ENCODE results near the gene HSPB9. TPM values are rescaled to one million over a fixed set of nuclear protein-coding genes. Genes with fewer than 3 reads are reported as not detected.

HSPB9 gene
- total and polyA plus RNA-seq, 9 of the 15 experiments (the other 6 are each of a cell fraction or from before 2014, with no cell fraction given): 0.04 to 0.16 (median 0.08) TPM; not detected in 3

- CTCF ChIA-PET (ENCODE audit: low intra/inter-chr PET ratio): no interaction called here
Measured at GRCh38 chr17:42131232-42131631, 8.6 kb downstream of the HSPB9 start.

More at GRCh38 chr17:42131232-42131631, 8.6 kb downstream of the HSPB9 start:
- intact Hi-C loops (cut with micrococcal nuclease): no loop called here
- TF ChIP-seq TRIM24 (IDR thresholded peaks at IDR 0.05) (0 out of 4 replicates have a peak, but pooled peaks of 1 of the 2 experiments have one; percentile 10), CBX5 (IDR thresholded peaks at IDR 0.05; ENCODE audit: borderline replicate concordance, low read depth) (no peak), MED1 (CRISPR knock-in tag; IDR thresholded peaks at IDR 0.05; ENCODE audit: borderline replicate concordance) (no peak), HDAC1 (IDR thresholded peaks at IDR 0.05) (0 out of 4 replicates have a peak, but pooled peaks of 1 of the 2 experiments have one; percentile 14), ARHGAP35 (IDR thresholded peaks at IDR 0.05; ENCODE audit: partially characterized antibody) (peak; percentile 49), POLR2B (IDR thresholded peaks at IDR 0.05; ENCODE audit: low read depth, partially characterized antibody) (peak; percentile 27), LARP7 (IDR thresholded peaks at IDR 0.05) (0 out of 2 replicates have a peak, but pooled peaks have one; percentile 34), SUPT5H (IDR thresholded peaks at IDR 0.05) (peak; percentile 42; the same call in 1 of the 2 replicates)
- TF ChIP-seq, protein P1, sequence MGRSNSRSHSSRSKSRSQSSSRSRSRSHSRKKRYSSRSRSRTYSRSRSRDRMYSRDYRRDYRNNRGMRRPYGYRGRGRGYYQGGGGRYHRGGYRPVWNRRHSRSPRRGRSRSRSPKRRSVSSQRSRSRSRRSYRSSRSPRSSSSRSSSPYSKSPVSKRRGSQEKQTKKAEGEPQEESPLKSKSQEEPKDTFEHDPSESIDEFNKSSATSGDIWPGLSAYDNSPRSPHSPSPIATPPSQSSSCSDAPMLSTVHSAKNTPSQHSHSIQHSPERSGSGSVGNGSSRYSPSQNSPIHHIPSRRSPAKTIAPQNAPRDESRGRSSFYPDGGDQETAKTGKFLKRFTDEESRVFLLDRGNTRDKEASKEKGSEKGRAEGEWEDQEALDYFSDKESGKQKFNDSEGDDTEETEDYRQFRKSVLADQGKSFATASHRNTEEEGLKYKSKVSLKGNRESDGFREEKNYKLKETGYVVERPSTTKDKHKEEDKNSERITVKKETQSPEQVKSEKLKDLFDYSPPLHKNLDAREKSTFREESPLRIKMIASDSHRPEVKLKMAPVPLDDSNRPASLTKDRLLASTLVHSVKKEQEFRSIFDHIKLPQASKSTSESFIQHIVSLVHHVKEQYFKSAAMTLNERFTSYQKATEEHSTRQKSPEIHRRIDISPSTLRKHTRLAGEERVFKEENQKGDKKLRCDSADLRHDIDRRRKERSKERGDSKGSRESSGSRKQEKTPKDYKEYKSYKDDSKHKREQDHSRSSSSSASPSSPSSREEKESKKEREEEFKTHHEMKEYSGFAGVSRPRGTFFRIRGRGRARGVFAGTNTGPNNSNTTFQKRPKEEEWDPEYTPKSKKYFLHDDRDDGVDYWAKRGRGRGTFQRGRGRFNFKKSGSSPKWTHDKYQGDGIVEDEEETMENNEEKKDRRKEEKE (IDR thresholded peaks at IDR 0.05; ENCODE audit: borderline replicate concordance in 1 of 2, control insufficient read depth in 1 of 2, low read depth in 2 of 2, low read length in 1 of 2): 0 out of 4 replicates have a peak, but pooled peaks of 1 of the 2 experiments have one; percentile 20
- peaks cover 92% of the 10 kb centered on the region for H3K36me3 ChIP-seq (ENCODE audit: control insufficient read depth, insufficient read depth, low read length)
- no peaks in the 10 kb centered on the region for H3K27me3 ChIP-seq (ENCODE audit: control insufficient read depth in 2 of 2, insufficient read depth in 2 of 2, low read length in 2 of 2)
- FAIRE-seq: peak; percentile 84
- H4K20me1 ChIP-seq (replicated peaks; ENCODE audit: control insufficient read depth, insufficient read depth, low read length): peaks cover 3% of the 10 kb centered on the region; the same call in 1 of the 2 replicates
- no TSS peak for BruUV-seq (replicated peaks)
- no peak overlapping the region for H3K27ac ChIP-seq (ENCODE audit: extremely low read depth, low read depth, low read length)
- no peak overlapping the region for H3K4me3 ChIP-seq
- peaks cover 6 to 9% of the 10 kb centered on the region in 2 experiments; a peak in 3 of 5 replicates for H3K4me1 ChIP-seq (replicated peaks in 1 of 2; ENCODE audit: control insufficient read depth in 2 of 2, insufficient read depth in 2 of 2, low read length in 2 of 2)
- POLR2A ChIA-PET: interaction anchor here (0.5 to 1.7 kb wide), 2 partner anchors 10 to 59 kb away, joined by 3 to 7 read pairs; partner anchors contain the start of gene KAT2A
- 92% methylated on average over 4 of the region's 4 CpGs for WGBS (ENCODE audit: insufficient coverage, low coverage, missing lambda C conversion rate)
- in situ Hi-C loops (cut with MboI): no loop called here
- H3K9me3 ChIP-seq (replicated peaks; ENCODE audit: control insufficient read depth, insufficient read depth, low read depth, low read length): no peaks in the 10 kb centered on the region
- no peak overlapping the region for H2AFZ ChIP-seq (ENCODE audit: low read depth, low read length)
- peaks cover 56% of the 10 kb centered on the region for H3K79me2 ChIP-seq (ENCODE audit: control insufficient read depth, insufficient read depth, low read length)
- H3K4me2 ChIP-seq (ENCODE audit: insufficient read depth, low read length): no peak overlapping the region
- DNase-seq (ENCODE audit: extremely low read depth in 1 of 4, low spot score in 3 of 4): no peak
- ATAC-seq: no peak
- peaks cover 9% of the 10 kb centered on the region for H3K9me1 ChIP-seq (ENCODE audit: control insufficient read depth, insufficient read depth, low read length)
- no peak overlapping the region for H3K9ac ChIP-seq (ENCODE audit: insufficient read depth in 1 of 2, low read depth in 2 of 2, low read length in 2 of 2)
